K562 (cell line): Measurements from ENCODE around the gene MPI. TPM values are rescaled to one million over a fixed set of nuclear protein-coding genes. Genes with fewer than 3 reads are reported as not detected.

Experiments used
- CBFB ChIP-seq: sonication (generic); formaldehyde crosslinking; IDR thresholded peaks from 2 replicates; pipeline ENCODE4 v1.4.0; 2020; ENCODE audit warnings: mild to moderate bottlenecking, missing genetic modification reagents
- CBX1 ChIP-seq: sonication (generic); IDR thresholded peaks from 2 replicates; pipeline ENCODE4 v1.6.1; 2016; ENCODE audit warnings: antibody characterized with exemption, low read depth, mild to moderate bottlenecking
- CEBPG ChIP-seq, 3 experiments: fragments of 200-800 bp in 1 of 3; sonication (Bioruptor generic) in 1 of 3; sonication (generic) in 1 of 3; formaldehyde crosslinking in 1 of 3; IDR thresholded peaks in 2 of 3; conservative IDR thresholded peaks in 1 of 3; 2 replicates each; pipeline versions ENCODE4 v1.6.1 to v1.8.0; 2016 to 2022; ENCODE audit warnings: missing compliant biosample characterization in 2 of 3, missing genetic modification characterization in 2 of 3, mild to moderate bottlenecking in 1 of 3, missing genetic modification reagents in 1 of 3
- CTBP1 ChIP-seq: fragments of 450-650 bp; IDR thresholded peaks from 2 replicates; pipeline ENCODE4 v1.6.1; 2016; ENCODE audit warnings: borderline replicate concordance
- HDAC1 ChIP-seq, 2 experiments: fragments of 450-650 bp; IDR thresholded peaks; 2 replicates each; pipeline ENCODE4 v1.6.1; 2016 to 2017; ENCODE audit warnings: inconsistent platforms in 1 of 2, mild to moderate bottlenecking in 1 of 2, moderate library complexity in 1 of 2
- HMBOX1 ChIP-seq: sonication (generic); IDR thresholded peaks from 2 replicates; pipeline ENCODE4 v1.6.1; 2016
- MNT ChIP-seq, 2 experiments: fragments of 450-650 bp; conservative IDR thresholded peaks; 2 replicates each; pipeline ENCODE4 v1.6.1; 2017; ENCODE audit warnings: mild to moderate bottlenecking in 2 of 2, moderate library complexity in 2 of 2
- SMARCA4 ChIP-seq: fragments of 450-650 bp; IDR thresholded peaks from 2 replicates; pipeline ENCODE4 v1.6.1; 2016
- TCF7L2 ChIP-seq: fragments of 150-350 bp; IDR thresholded peaks from 2 replicates; pipeline ENCODE4 v1.6.1; 2016; ENCODE audit warnings: low read depth, mild to moderate bottlenecking, low read length, moderate library complexity
- USF2 ChIP-seq: sonication (generic); formaldehyde crosslinking; IDR thresholded peaks from 2 replicates; pipeline ENCODE4 v1.5.0; 2020; ENCODE audit warnings: missing genetic modification reagents
- VEZF1 ChIP-seq: fragments of 200-800 bp; sonication (Bioruptor generic); IDR thresholded peaks from 2 replicates; pipeline ENCODE4 v1.6.1; 2017; ENCODE audit warnings: missing genetic modification characterization, missing compliant biosample characterization
- ZHX1 ChIP-seq: fragments of 150-350 bp; conservative IDR thresholded peaks from 2 replicates; pipeline ENCODE4 v1.6.1; 2014; ENCODE audit warnings: low read length
- ZKSCAN1 ChIP-seq: fragments of 150-350 bp; IDR thresholded peaks from 2 replicates; pipeline ENCODE4 v1.6.1; 2016; ENCODE audit warnings: low read depth, low read length
- ZNF395 ChIP-seq: fragments of 200-800 bp; sonication (Bioruptor generic); IDR thresholded peaks from 2 replicates; pipeline ENCODE4 v1.6.1; 2017; ENCODE audit warnings: missing genetic modification characterization, missing compliant biosample characterization
- ZNF512 ChIP-seq: IDR thresholded peaks from 2 replicates; pipeline ENCODE4 v1.6.1; 2016; ENCODE audit warnings: missing genetic modification characterization, missing compliant biosample characterization
- polyA plus RNA-seq, 8 experiments: library from polyadenylated mRNA; depleted of rRNA in 4 of 8; stranded (reverse) in 5 of 8; unstranded in 3 of 8; fragments of >200 nt; fragmentation: Nextera tagmentation in 2 of 8; fragmentation: Illumina TruSeq in 1 of 8; extraction: Ambion mirVana in 2 of 8; extraction: Trizol in 1 of 8; gene quantifications; 2 replicates each; pipeline versions ENCODE4 v1.2.1 to v1.2.3, GENCODE V29; 2011 to 2014; ENCODE audit warnings: inconsistent platforms in 1 of 8, missing spikeins in 1 of 8
- total RNA-seq, 7 experiments: library from RNA; depleted of rRNA in 6 of 7; stranded (reverse); fragments of >200 nt in 6 of 7; fragmentation: Illumina TruSeq in 2 of 7; extraction: Trizol in 2 of 7; gene quantifications; 2 replicates each; pipeline versions ENCODE4 v1.2.1 to v1.2.3, GENCODE V29; 2011 to 2021; ENCODE audit warnings: low replicate concordance in 1 of 7

Gene MPI
- total and polyA plus RNA-seq, 9 of the 15 experiments (the other 6 are each of a cell fraction or from before 2014, with no cell fraction given): 30.7 to 105 (median 40.5) TPM

GRCh38 chr15:74873036-74873755 is 16.6 kb upstream of the MPI start, which contains the start of gene SCAMP2 (continued):
- TF ChIP-seq CEBPG (CRISPR knock-in tag; IDR thresholded peaks at IDR 0.05) (no peak), CEBPG (tag; conservative IDR thresholded peaks at IDR 0.05 in 1 of 2, IDR thresholded peaks at IDR 0.05 in 1 of 2) (no peak), CTBP1 (no peak), CBX1 (no peak), VEZF1 (CRISPR knock-in tag) (peak; percentile 100), HDAC1 (IDR thresholded peaks at IDR 0.05) (peak in 1 of 2 experiments; percentile 90; a peak in 2 of 4 replicates), SMARCA4 (no peak), ZKSCAN1 (no peak), MNT (conservative IDR thresholded peaks at IDR 0.05) (peak; percentile 77 to 89), HMBOX1 (no peak), ZNF512 (tag) (no peak), USF2 (CRISPR knock-in tag) (no peak), CBFB (CRISPR knock-in tag) (no peak), TCF7L2 (no peak), ZHX1 (no peak), ZNF395 (0 out of 2 replicates have a peak, but pooled peaks have one; percentile 41)
